PFSK-1 (cell line): ENCODE data around the gene ARPC1B.

Experiments
- POLR2AphosphoS5 ChIP-seq: IDR thresholded peaks from 2 replicates; pipeline ENCODE4 v1.6.1; 2012; ENCODE audit warnings: low read depth, mild to moderate bottlenecking, control low read depth, low read length, moderate library complexity
- REST ChIP-seq, 2 experiments: IDR thresholded peaks; 2 replicates each; pipeline versions ENCODE4 v1.6.1 to v1.8.0; 2011 to 2012; ENCODE audit warnings: low read depth in 2 of 2, low read length in 2 of 2, control low read depth in 1 of 2, inconsistent platforms in 1 of 2, mild to moderate bottlenecking in 1 of 2, moderate library complexity in 1 of 2; ENCODE audit not compliant: insufficient read depth in 1 of 2
- TAF1 ChIP-seq: IDR thresholded peaks from 2 replicates; pipeline ENCODE4 v1.6.1; 2012; ENCODE audit warnings: low read length, control low read depth, borderline replicate concordance; ENCODE audit not compliant: insufficient read depth

GRCh38 chr7:99398891-99399445, 24.4 kb downstream of the ARPC1B start:
- TF ChIP-seq POLR2AphosphoS5 (no peak), REST (IDR thresholded peaks at IDR 0.05; ENCODE audit: insufficient read depth in 1 of 2, low read depth in 2 of 2, low read length in 2 of 2) (no peak), TAF1 (no peak)
